ENCODE results near the gene KCNAB1. TPM values are rescaled to one million over a fixed set of nuclear protein-coding genes. Genes with fewer than 3 reads are reported as not detected.

KCNAB1 gene
- total RNA-seq, 1 donor from 2014 or later = 3.9 TPM

DNA sequence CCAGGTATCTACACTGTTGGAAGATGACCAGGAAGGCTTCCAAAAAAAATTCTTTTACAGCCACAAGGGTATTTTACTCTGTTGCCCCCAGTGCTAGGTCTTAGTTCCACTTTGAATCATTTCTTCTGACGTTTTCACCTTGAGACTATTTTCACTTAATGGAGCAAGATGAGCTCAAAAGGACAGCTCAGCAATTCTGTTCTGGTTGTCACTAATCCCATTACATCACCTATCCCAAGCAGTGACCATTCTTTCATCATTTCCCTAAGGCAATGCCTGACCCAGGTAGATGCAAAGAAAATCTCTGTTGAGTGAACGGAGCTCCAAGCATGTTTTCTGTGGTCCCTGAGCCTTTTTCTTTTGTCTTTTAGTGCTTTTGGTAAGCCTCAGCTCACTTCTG lies 210.0 kb downstream of the KCNAB1 start:
- H3K36me3 ChIP-seq = no peaks in the 10 kb centered on the region
- TF ChIP-seq, protein P1, sequence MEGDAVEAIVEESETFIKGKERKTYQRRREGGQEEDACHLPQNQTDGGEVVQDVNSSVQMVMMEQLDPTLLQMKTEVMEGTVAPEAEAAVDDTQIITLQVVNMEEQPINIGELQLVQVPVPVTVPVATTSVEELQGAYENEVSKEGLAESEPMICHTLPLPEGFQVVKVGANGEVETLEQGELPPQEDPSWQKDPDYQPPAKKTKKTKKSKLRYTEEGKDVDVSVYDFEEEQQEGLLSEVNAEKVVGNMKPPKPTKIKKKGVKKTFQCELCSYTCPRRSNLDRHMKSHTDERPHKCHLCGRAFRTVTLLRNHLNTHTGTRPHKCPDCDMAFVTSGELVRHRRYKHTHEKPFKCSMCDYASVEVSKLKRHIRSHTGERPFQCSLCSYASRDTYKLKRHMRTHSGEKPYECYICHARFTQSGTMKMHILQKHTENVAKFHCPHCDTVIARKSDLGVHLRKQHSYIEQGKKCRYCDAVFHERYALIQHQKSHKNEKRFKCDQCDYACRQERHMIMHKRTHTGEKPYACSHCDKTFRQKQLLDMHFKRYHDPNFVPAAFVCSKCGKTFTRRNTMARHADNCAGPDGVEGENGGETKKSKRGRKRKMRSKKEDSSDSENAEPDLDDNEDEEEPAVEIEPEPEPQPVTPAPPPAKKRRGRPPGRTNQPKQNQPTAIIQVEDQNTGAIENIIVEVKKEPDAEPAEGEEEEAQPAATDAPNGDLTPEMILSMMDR (IDR thresholded peaks at IDR 0.05) = no peak
- TF ChIP-seq POLR2A (IDR thresholded peaks at IDR 0.05) (no peak), POLR2AphosphoS5 (IDR thresholded peaks at IDR 0.05; ENCODE audit: insufficient read depth in 1 of 2, low read depth in 1 of 2) (no peak)
- no peaks in the 10 kb centered on the region for H3K4me1 ChIP-seq
- H3K9me3 ChIP-seq = no peaks in the 10 kb centered on the region
- H3K27ac ChIP-seq = no peak overlapping the region
- no peak for DNase-seq (ENCODE audit: extremely low spot score in 2 of 2)
- intact Hi-C loops (cut with DNase I) = no loop called here
- H3K27me3 ChIP-seq = no peaks in the 10 kb centered on the region
- no peak overlapping the region for H3K4me3 ChIP-seq

DNA sequence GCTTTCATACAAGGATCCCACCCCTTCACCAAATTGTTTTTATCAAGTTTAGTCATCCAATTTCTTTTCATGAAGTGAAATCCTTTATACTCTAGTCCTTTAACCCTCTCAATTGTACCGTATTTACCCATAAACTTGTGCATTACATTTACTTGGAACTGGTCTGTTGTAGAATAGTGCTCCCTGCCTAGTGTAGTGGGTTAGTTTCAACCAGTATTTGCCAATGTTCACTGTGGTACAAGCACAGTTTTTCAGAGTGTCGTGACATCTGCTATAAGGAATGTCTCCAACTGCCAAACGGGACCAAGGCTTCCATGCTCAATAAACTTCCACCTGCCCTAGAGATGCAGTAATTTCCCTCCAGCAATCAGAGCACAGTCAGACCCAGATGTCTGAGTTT lies 211.9 kb downstream of the KCNAB1 start:
- intact Hi-C loops (cut with DNase I) = no loop called here
- H3K36me3 ChIP-seq = no peaks in the 10 kb centered on the region
- TF ChIP-seq, protein P1 (IDR thresholded peaks at IDR 0.05) = no peak
- TF ChIP-seq POLR2A (IDR thresholded peaks at IDR 0.05) = no peak
- no peak for TF ChIP-seq POLR2AphosphoS5 (IDR thresholded peaks at IDR 0.05; ENCODE audit: insufficient read depth in 1 of 2, low read depth in 1 of 2)

DNA sequence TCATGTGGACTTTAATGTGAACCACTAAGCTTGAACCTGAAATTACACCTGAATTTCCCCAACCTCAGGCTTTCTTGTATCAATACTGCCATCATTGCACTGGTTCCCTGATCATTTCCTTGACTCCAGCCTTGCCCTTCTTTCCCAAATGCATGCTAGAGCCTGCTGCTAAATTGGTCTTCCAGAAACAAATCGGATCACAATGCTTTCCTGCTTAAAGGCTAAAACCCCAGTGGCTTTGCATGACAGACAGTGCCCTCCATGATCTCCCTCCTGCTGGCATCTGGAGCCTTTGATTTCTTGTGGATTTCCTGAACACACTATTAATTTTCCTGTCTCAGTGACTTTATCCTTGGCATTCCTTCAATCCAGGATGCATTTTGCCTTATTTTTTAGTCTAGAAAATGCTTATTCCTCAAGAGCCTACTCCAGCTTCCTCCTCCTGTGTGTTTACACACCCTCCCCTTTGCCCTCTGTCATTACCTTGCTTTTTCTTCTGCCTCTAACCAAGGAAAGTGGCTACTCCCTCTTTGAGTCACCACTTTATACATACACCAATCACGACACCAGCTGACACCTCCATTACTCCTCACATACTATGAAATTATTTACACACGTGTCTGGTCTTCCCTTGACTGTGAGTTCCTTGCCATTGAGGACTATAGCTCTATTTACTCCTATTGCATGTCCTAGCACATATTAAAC lies 214.6 kb downstream of the KCNAB1 start:
- no peak overlapping the region for H3K4me3 ChIP-seq
- no peak for DNase-seq (ENCODE audit: extremely low spot score in 2 of 2)
- H3K36me3 ChIP-seq = no peaks in the 10 kb centered on the region
- no peaks in the 10 kb centered on the region for H3K27me3 ChIP-seq
- intact Hi-C loops (cut with DNase I) = no loop called here
- no peak for TF ChIP-seq POLR2AphosphoS5 (IDR thresholded peaks at IDR 0.05; ENCODE audit: insufficient read depth in 1 of 2, low read depth in 1 of 2)
- no peak for TF ChIP-seq POLR2A (IDR thresholded peaks at IDR 0.05)
- TF ChIP-seq, protein P1 (IDR thresholded peaks at IDR 0.05) = no peak
- H3K4me1 ChIP-seq = no peaks in the 10 kb centered on the region
- H3K27ac ChIP-seq = no peak overlapping the region
- H3K9me3 ChIP-seq = no peaks in the 10 kb centered on the region

More for the DNA sequence above, 211.9 kb downstream of the KCNAB1 start:
- Histone ChIP-seq H3K4me3 (no peak overlapping the region), H3K27ac (no peak overlapping the region), H3K4me1 (no peaks in the 10 kb centered on the region), H3K9me3 (no peaks in the 10 kb centered on the region), H3K27me3 (no peaks in the 10 kb centered on the region)
- DNase-seq (ENCODE audit: extremely low spot score in 2 of 2) = no peak

- no peak for TF ChIP-seq POLR2A (IDR thresholded peaks at IDR 0.05)
- TF ChIP-seq, protein P1 (IDR thresholded peaks at IDR 0.05) = no peak
- no peak for TF ChIP-seq POLR2AphosphoS5 (IDR thresholded peaks at IDR 0.05; ENCODE audit: insufficient read depth in 1 of 2, low read depth in 1 of 2)
- H3K4me1 ChIP-seq = no peaks in the 10 kb centered on the region
- no peak overlapping the region for H3K4me3 ChIP-seq
- intact Hi-C loops (cut with DNase I) = no loop called here
- DNase-seq (ENCODE audit: extremely low spot score in 2 of 2) = no peak
- H3K27me3 ChIP-seq = no peaks in the 10 kb centered on the region
- no peaks in the 10 kb centered on the region for H3K9me3 ChIP-seq
- no peaks in the 10 kb centered on the region for H3K36me3 ChIP-seq
- H3K27ac ChIP-seq = no peak overlapping the region
Observed at GRCh38 chr3:156339491-156339890, 219.1 kb downstream of the KCNAB1 start.

DNA sequence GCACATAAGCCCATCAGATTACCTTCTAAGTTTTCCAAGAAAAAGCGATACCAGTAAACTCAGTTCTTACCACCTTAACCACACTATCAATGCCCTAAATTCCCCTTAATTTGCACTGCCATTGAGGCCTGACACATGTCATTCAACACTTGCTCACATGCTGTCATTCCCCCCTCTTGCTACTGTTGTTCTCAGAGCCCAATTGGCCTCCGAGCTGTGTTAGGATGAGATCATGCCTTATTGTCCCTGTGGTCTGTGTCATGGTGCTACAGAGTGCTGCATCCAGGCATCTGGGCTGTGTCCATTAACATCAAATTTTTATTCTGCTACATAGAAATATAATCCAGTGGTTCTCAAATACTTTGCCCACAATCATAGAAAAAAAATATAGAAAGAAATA lies 221.0 kb downstream of the KCNAB1 start:
- TF ChIP-seq POLR2A (IDR thresholded peaks at IDR 0.05) (no peak), POLR2AphosphoS5 (IDR thresholded peaks at IDR 0.05; ENCODE audit: insufficient read depth in 1 of 2, low read depth in 1 of 2) (no peak)
- TF ChIP-seq, protein P1 (IDR thresholded peaks at IDR 0.05) = no peak
- DNase-seq (ENCODE audit: extremely low spot score in 2 of 2) = no peak
- no peaks in the 10 kb centered on the region for H3K27me3 ChIP-seq
- H3K4me3 ChIP-seq = no peak overlapping the region
- no peaks in the 10 kb centered on the region for H3K36me3 ChIP-seq
- no peaks in the 10 kb centered on the region for H3K4me1 ChIP-seq
- intact Hi-C loops (cut with DNase I) = no loop called here
- H3K27ac ChIP-seq = no peak overlapping the region
- no peaks in the 10 kb centered on the region for H3K9me3 ChIP-seq
